ENCODE data around the gene MYPOP.

GRCh38 chr19:45900738-45901431 lies 1.5 kb downstream of the MYPOP start:
- no peak for TF ChIP-seq CTCF (IDR thresholded peaks at IDR 0.05)
- TF ChIP-seq POLR2A (IDR thresholded peaks at IDR 0.05): no peak
